B cell (primary cell): Measurements from ENCODE around the gene ATRIP. TPM values are rescaled to one million over a fixed set of nuclear protein-coding genes. Genes with fewer than 3 reads are reported as not detected.

ENCODE experiments used
- ATAC-seq: fragments of 200-7000 bp; cut with Tn5 transposase; one replicate; pipeline ENCODE4 v1.10.0; 2021; ENCODE audit warnings: low read depth, mild to moderate bottlenecking, moderate number of reproducible peaks, moderate library complexity
- CTCF ChIA-PET: fragments of 350-600 bp; sonication (Branson Sonifier 250); formaldehyde crosslinking; loops from one replicate; lab custom pipeline; 2021; ENCODE audit warnings: antibody characterized with exemption, inconsistent platforms; lab: Charles Lee
- POLR2A ChIA-PET: fragments of 350-600 bp; sonication (Branson Sonifier 250); formaldehyde crosslinking; loops from one replicate; lab custom pipeline; 2021; ENCODE audit warnings: antibody characterized with exemption; lab: Charles Lee
- DNase-seq: peaks from one replicate; pipeline ENCODE4 v3.0.0; 2013
- H2AFZ ChIP-seq: 2 replicates; pipeline ENCODE4 v1.6.1; 2012; ENCODE audit warnings: mild to moderate bottlenecking, low read depth, low read length; ENCODE audit not compliant: insufficient read depth, poor library complexity, severe bottlenecking
- H3K27ac ChIP-seq, 2 donors: 1 replicate in 1 of 2; 2 replicates in 1 of 2; pipeline ENCODE4 v1.5.1; 2012 to 2013; ENCODE audit warnings: low read length in 2 of 2, mild to moderate bottlenecking in 2 of 2, moderate library complexity in 1 of 2
- H3K27me3 ChIP-seq, 4 experiments: fragments of 200-600 bp in 1 of 4; sonication (generic) in 1 of 4; replicated peaks in 1 of 4; 1 replicate in 2 of 4; 2 replicates in 2 of 4; pipeline versions ENCODE4 v1.6.1 to v1.7.0; 2013 to 2016; ENCODE audit warnings: low read length in 3 of 4, mild to moderate bottlenecking in 2 of 4, mixed read lengths in 1 of 4, moderate library complexity in 1 of 4; ENCODE audit not compliant: insufficient read depth in 4 of 4, control insufficient read depth in 3 of 4; ENCODE audit errors: control extremely low read depth in 1 of 4
- H3K36me3 ChIP-seq, 2 experiments: replicated peaks in 1 of 2; 1 replicate in 1 of 2; 2 replicates in 1 of 2; pipeline versions ENCODE4 v1.6.1 to v1.7.1; 2013; ENCODE audit warnings: low read length in 1 of 2; ENCODE audit not compliant: insufficient read depth in 2 of 2, control insufficient read depth in 1 of 2; ENCODE audit errors: control extremely low read depth in 1 of 2, extremely low read depth in 1 of 2
- H3K4me1 ChIP-seq, 2 donors: fragments of 200-600 bp in 1 of 2; sonication (generic) in 1 of 2; 1 replicate in 1 of 2; 2 replicates in 1 of 2; pipeline versions ENCODE4 v1.5.1 to v1.6.1; 2013 to 2017; ENCODE audit warnings: low read length in 2 of 2; ENCODE audit not compliant: control insufficient read depth in 2 of 2, insufficient read depth in 2 of 2
- H3K4me2 ChIP-seq: replicated peaks from 2 replicates; pipeline ENCODE3; 2012; ENCODE audit warnings: mild to moderate bottlenecking, low read depth, low read length; ENCODE audit not compliant: poor library complexity, severe bottlenecking
- H3K4me3 ChIP-seq, 5 experiments: fragments of 200-600 bp in 1 of 5; sonication (generic) in 1 of 5; 1 replicate in 3 of 5; 2 replicates in 2 of 5; pipeline versions ENCODE4 v1.5.1 to v1.7.0; 2011 to 2016; ENCODE audit warnings: low read length in 4 of 5, mild to moderate bottlenecking in 4 of 5, low read depth in 2 of 5, control low read depth in 1 of 5, moderate library complexity in 1 of 5; ENCODE audit not compliant: insufficient read depth in 1 of 5; ENCODE audit errors: control extremely low read depth in 1 of 5, extremely low read depth in 1 of 5
- H3K79me2 ChIP-seq: fragments of 200-600 bp; sonication (generic); one replicate; pipeline ENCODE4 v1.6.0; 2016; ENCODE audit warnings: low read length; ENCODE audit not compliant: control insufficient read depth, insufficient read depth
- H3K9ac ChIP-seq: fragments of 200-600 bp; sonication (generic); 2 replicates; pipeline ENCODE4 v1.6.1; 2017; ENCODE audit warnings: mild to moderate bottlenecking, low read length, moderate library complexity
- H3K9me3 ChIP-seq, 3 donors: one replicate each; pipeline versions ENCODE4 v1.6.1 to v1.7.1; 2013; ENCODE audit warnings: low read length in 2 of 3; ENCODE audit not compliant: control insufficient read depth in 2 of 3, insufficient read depth in 1 of 3; ENCODE audit errors: control extremely low read depth in 1 of 3
- H4K20me1 ChIP-seq: 2 replicates; pipeline ENCODE4 v1.6.0; 2012; ENCODE audit warnings: mild to moderate bottlenecking, low read length; ENCODE audit not compliant: insufficient read depth, control insufficient read depth, poor library complexity, severe bottlenecking
- H3K27ac Mint-ChIP-seq: one replicate; pipeline ENCODE4 v1.8.0; 2021; ENCODE audit warnings: mixed read lengths
- H3K27me3 Mint-ChIP-seq: one replicate; pipeline ENCODE4 v1.8.0; 2021; ENCODE audit warnings: mixed read lengths
- H3K4me1 Mint-ChIP-seq: one replicate; pipeline ENCODE4 v1.8.0; 2021; ENCODE audit warnings: mixed read lengths
- H3K4me3 Mint-ChIP-seq: one replicate; pipeline ENCODE4 v1.8.0; 2021; ENCODE audit warnings: mixed read lengths
- H3K9me3 Mint-ChIP-seq: one replicate; pipeline ENCODE4 v1.8.0; 2022; ENCODE audit warnings: mixed read lengths; ENCODE audit not compliant: insufficient read depth
- EZH2 ChIP-seq: IDR thresholded peaks from 2 replicates; pipeline ENCODE4 v1.6.1; 2012; ENCODE audit warnings: borderline replicate concordance, low read depth, mild to moderate bottlenecking, moderate library complexity, low read length; ENCODE audit not compliant: insufficient read depth, poor library complexity, severe bottlenecking
- WGBS: methylation state at CpG from one replicate; pipeline ENCODE4 v1.1.5; 2013; ENCODE audit warnings: missing lambda C conversion rate; ENCODE audit not compliant: insufficient coverage; 5-methylcytosine and 5-hydroxymethylcytosine counted together
- intact Hi-C: fragments of 100-400 bp; cut with micrococcal nuclease; formaldehyde crosslinking; loops from one replicate; pipeline ENCODE4 v1.10.0; 2022
- polyA plus RNA-seq: library from polyadenylated mRNA; depleted of rRNA; stranded (reverse); fragments of >200 nt; gene quantifications from 2 replicates; pipeline ENCODE4 v1.2.3, GENCODE V29; 2012
- total RNA-seq, 2 donors: library from RNA; stranded (reverse); fragments of 120-200 nt in 1 of 2; gene quantifications; 1 replicate in 1 of 2; 2 replicates in 1 of 2; pipeline versions ENCODE4 v1.2.3 to v1.2.4, GENCODE V29; 2013 to 2022
- TF ChIP-seq, protein P1 (sequence below): fragments of 200-600 bp; IDR thresholded peaks from one replicate; pipeline ENCODE4 v1.8.0; 2022; ENCODE audit warnings: antibody characterized with exemption, mild to moderate bottlenecking

Gene ATRIP
- total and polyA plus RNA-seq, 2 donors (not counting 1 experiment from before 2014, with no cell fraction given): 10.5 to 11.6 TPM

DNA sequence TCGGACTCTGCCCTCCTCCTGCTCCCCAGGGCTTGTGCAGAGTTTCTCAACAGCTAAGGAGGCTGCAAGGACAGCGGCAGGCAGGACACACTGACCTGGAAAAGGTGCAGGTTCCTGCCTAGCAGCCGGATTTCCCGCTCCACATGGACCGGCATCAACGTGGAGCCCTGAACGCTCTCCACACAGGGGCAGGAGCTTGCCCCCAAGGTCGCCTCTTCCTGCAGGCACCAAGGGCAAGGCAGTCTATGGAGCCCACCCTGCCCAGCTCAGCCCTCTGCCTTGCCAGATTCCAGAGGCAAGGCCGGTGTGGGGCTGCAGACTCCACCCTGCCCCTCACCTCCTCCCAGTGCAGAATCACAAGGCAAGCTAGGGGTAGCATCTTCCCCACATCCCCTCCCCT lies 27.4 kb upstream of the ATRIP start:
- H3K4me1 Mint-ChIP-seq: no peaks in the 10 kb centered on the region

DNA sequence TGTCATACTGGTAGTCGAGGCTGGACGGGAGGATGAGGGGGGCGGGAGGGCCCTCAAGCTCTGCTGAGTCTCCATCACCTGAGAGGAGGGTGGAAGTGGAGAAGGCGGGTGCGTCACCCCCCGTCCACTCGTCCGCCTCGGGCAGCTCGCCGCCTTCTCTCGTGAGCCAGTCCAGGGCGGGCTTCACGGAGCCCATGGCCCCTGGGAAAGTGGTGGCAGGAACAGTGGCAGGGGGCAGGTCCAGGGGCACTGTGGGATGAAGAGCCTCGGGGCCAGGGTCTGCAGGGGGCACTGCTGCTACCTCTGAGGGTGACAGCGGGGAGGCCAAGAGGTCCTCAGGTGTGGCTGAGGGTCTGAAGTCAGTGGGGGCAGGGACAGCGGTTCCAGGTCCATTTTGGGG lies 26.9 kb upstream of the ATRIP start:
- Histone ChIP-seq H2AFZ (no peak overlapping the region), H3K27me3 (no peaks in the 10 kb centered on the region), H3K4me3 (no peak overlapping the region), H3K36me3 (no peaks in the 10 kb centered on the region), H3K4me1 (no peaks in the 10 kb centered on the region), H3K27ac (no peak overlapping the region), H3K9me3 (no peaks in the 10 kb centered on the region), H3K9ac (no peak overlapping the region), H3K79me2 (no peaks in the 10 kb centered on the region), H4K20me1 (no peaks in the 10 kb centered on the region), H3K4me2 (no peak overlapping the region)
- WGBS: 90% methylated on average over 15 of the region's 17 CpGs
- Mint-ChIP-seq H3K27ac (no peak overlapping the region), H3K9me3 (no peaks in the 10 kb centered on the region), H3K27me3 (no peaks in the 10 kb centered on the region), H3K4me1 (no peaks in the 10 kb centered on the region), H3K4me3 (no peak overlapping the region)
- no peak for ATAC-seq
- TF ChIP-seq, protein P1, sequence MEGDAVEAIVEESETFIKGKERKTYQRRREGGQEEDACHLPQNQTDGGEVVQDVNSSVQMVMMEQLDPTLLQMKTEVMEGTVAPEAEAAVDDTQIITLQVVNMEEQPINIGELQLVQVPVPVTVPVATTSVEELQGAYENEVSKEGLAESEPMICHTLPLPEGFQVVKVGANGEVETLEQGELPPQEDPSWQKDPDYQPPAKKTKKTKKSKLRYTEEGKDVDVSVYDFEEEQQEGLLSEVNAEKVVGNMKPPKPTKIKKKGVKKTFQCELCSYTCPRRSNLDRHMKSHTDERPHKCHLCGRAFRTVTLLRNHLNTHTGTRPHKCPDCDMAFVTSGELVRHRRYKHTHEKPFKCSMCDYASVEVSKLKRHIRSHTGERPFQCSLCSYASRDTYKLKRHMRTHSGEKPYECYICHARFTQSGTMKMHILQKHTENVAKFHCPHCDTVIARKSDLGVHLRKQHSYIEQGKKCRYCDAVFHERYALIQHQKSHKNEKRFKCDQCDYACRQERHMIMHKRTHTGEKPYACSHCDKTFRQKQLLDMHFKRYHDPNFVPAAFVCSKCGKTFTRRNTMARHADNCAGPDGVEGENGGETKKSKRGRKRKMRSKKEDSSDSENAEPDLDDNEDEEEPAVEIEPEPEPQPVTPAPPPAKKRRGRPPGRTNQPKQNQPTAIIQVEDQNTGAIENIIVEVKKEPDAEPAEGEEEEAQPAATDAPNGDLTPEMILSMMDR: no peak
- no peak for TF ChIP-seq EZH2
- no peak for DNase-seq
- intact Hi-C loops: no loop called here
- ChIA-PET CTCF (interaction anchor here (1.2 to 1.4 kb wide), 3 partner anchors 15 to 146 kb away, joined by 4 to 8 read pairs (median 4); no protein-coding TSS in a partner anchor), POLR2A (no interaction called here)

More for the DNA sequence above, 27.4 kb upstream of the ATRIP start:
- H3K79me2 ChIP-seq: no peaks in the 10 kb centered on the region
- H3K27me3 ChIP-seq: no peaks in the 10 kb centered on the region
- ChIA-PET CTCF (interaction anchor here (1.2 to 1.4 kb wide), 3 partner anchors 16 to 145 kb away, joined by 4 to 8 read pairs (median 4); no protein-coding TSS in a partner anchor), POLR2A (no interaction called here)
- TF ChIP-seq EZH2: no peak
- TF ChIP-seq, protein P1: no peak
- H2AFZ ChIP-seq: no peak overlapping the region
- H3K9me3 ChIP-seq: no peaks in the 10 kb centered on the region
- H3K4me2 ChIP-seq: no peak overlapping the region
- Mint-ChIP-seq H3K27me3 (no peaks in the 10 kb centered on the region), H3K4me3 (no peak overlapping the region), H3K9me3 (no peaks in the 10 kb centered on the region), H3K27ac (no peak overlapping the region)
- no peak overlapping the region for H3K27ac ChIP-seq
- DNase-seq: no peak
- no peak overlapping the region for H3K9ac ChIP-seq
- H3K4me3 ChIP-seq: no peak overlapping the region
- intact Hi-C loops: no loop called here
- 89% methylated on average over 9 of the region's 9 CpGs for WGBS
- H4K20me1 ChIP-seq: no peaks in the 10 kb centered on the region
- no peaks in the 10 kb centered on the region for H3K36me3 ChIP-seq
- no peak for ATAC-seq
- H3K4me1 ChIP-seq: no peaks in the 10 kb centered on the region
